Gastrocnemius medialis (tissue), 4 donors: Measurements from ENCODE around the gene LONRF2.

Experiments used
- POLR2A ChIP-seq, 2 donors: fragments of 450-650 bp; IDR thresholded peaks; one replicate each; pipeline ENCODE4 v1.6.1; 2017; ENCODE audit warnings: antibody characterized with exemption in 2 of 2, mild to moderate bottlenecking in 2 of 2, moderate library complexity in 2 of 2
- TF ChIP-seq, protein P1 (sequence below), 5 experiments: fragments of 450-650 bp in 3 of 5; fragments of 200-600 bp in 2 of 5; sonication (generic) in 2 of 5; IDR thresholded peaks in 4 of 5; conservative IDR thresholded peaks in 1 of 5; 1 replicate in 4 of 5; 2 replicates in 1 of 5; pipeline ENCODE4 v1.5.1; 2016 to 2019; ENCODE audit warnings: antibody characterized with exemption in 5 of 5, mild to moderate bottlenecking in 3 of 5, moderate library complexity in 3 of 5

DNA sequence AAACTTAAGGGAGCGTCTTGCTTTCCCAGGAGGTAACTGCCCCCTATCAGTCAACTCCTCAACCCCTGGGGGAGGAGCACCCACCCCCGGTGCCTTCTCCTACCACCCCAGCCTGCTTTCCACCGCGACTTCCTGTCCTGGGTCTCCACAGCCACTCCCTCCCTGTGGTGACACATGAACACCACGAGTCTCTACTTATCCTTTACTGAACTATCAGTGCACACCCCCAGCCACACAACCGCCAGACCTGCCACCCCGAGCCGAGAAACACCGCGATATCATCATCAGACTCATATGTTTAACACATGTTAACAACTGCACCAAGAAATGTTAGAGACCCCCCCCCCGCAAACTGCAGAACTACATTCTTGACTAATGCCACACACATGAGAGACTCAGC, 43.3 kb downstream of the LONRF2 start:
- TF ChIP-seq, protein P1, sequence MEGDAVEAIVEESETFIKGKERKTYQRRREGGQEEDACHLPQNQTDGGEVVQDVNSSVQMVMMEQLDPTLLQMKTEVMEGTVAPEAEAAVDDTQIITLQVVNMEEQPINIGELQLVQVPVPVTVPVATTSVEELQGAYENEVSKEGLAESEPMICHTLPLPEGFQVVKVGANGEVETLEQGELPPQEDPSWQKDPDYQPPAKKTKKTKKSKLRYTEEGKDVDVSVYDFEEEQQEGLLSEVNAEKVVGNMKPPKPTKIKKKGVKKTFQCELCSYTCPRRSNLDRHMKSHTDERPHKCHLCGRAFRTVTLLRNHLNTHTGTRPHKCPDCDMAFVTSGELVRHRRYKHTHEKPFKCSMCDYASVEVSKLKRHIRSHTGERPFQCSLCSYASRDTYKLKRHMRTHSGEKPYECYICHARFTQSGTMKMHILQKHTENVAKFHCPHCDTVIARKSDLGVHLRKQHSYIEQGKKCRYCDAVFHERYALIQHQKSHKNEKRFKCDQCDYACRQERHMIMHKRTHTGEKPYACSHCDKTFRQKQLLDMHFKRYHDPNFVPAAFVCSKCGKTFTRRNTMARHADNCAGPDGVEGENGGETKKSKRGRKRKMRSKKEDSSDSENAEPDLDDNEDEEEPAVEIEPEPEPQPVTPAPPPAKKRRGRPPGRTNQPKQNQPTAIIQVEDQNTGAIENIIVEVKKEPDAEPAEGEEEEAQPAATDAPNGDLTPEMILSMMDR (IDR thresholded peaks at IDR 0.05 in 4 of 5, conservative IDR thresholded peaks at IDR 0.05 in 1 of 5): no peak
- TF ChIP-seq POLR2A (IDR thresholded peaks at IDR 0.05): no peak
